Tibial nerve (tissue), 4 donors: Measurements from ENCODE around the gene SLC28A3.

Source experiments
- CTCF ChIP-seq, 5 experiments: fragments of 200-600 bp in 3 of 5; fragments of 450-650 bp in 2 of 5; sonication (generic) in 3 of 5; IDR thresholded peaks; one replicate each; pipeline ENCODE4 v1.5.1; 2016 to 2019; ENCODE audit warnings: antibody characterized with exemption in 5 of 5, mild to moderate bottlenecking in 3 of 5, moderate library complexity in 2 of 5
- EP300 ChIP-seq, 2 donors: sonication (generic); formaldehyde crosslinking; IDR thresholded peaks; one replicate each; pipeline ENCODE4 v1.6.1; 2017; ENCODE audit warnings: antibody characterized with exemption in 2 of 2, mild to moderate bottlenecking in 1 of 2
- POLR2A ChIP-seq, 2 donors: fragments of 450-650 bp; IDR thresholded peaks; one replicate each; pipeline ENCODE4 v1.6.1; 2017; ENCODE audit warnings: antibody characterized with exemption in 2 of 2, mild to moderate bottlenecking in 2 of 2, moderate library complexity in 2 of 2

DNA sequence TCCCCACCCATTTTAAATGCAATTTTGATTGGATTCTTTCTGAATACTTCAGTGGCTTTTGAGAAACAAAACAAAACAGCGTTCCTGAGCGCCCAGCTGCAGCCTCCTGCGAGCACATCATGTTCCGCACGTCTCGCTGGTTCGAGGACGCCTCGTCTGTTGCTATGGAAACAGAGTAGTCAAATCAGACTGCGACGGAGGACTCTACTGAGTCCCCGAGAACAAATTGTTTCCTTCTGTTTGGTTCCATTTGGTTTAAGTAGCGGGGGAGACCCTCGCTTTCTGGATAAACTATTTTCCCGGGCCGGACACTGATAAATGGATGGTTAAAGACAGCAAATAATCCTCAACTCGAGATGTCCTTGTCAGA is 69.0 kb downstream of the SLC28A3 start:
- TF ChIP-seq POLR2A (IDR thresholded peaks at IDR 0.05) (no peak), CTCF (IDR thresholded peaks at IDR 0.05) (no peak), EP300 (IDR thresholded peaks at IDR 0.05) (peak in 1 of 2 donors; percentile 63)
